Measurements from ENCODE around the gene CRYBG2.

The CRYBG2 gene

GRCh38 chr1:26318338-26319064, 35.4 kb downstream of the CRYBG2 start:
- no peak for DNase-seq
- no peaks in the 10 kb centered on the region for H3K9me3 ChIP-seq (replicated peaks; ENCODE audit: insufficient read depth, low read length)
- no peaks in the 10 kb centered on the region for H3F3A ChIP-seq (ENCODE audit: insufficient read depth, low read length)
- peak overlapping the region; percentile 37; the same call in 1 of the 2 replicates for H3K4me2 ChIP-seq (ENCODE audit: low read depth, low read length)
- TF ChIP-seq EZH2 (optimal IDR thresholded peaks at IDR 0.05; ENCODE audit: low read depth, low read length), result no peak
- TF ChIP-seq CTCF (IDR thresholded peaks at IDR 0.05; ENCODE audit: low read length), result no peak
- TF ChIP-seq EZH2phosphoT487 (IDR thresholded peaks at IDR 0.05; ENCODE audit: low read length), result no peak
- peak overlapping the region; percentile 12; the same call in 1 of the 2 replicates for H3K4me3 ChIP-seq (ENCODE audit: low read length)
- H3K27ac ChIP-seq (ENCODE audit: low read length), result no peak overlapping the region
- no peaks in the 10 kb centered on the region for H3K36me3 ChIP-seq (replicated peaks; ENCODE audit: insufficient read depth, low read length)
- H3K9ac ChIP-seq (ENCODE audit: low read length), result no peak overlapping the region
- H3K27me3 ChIP-seq (replicated peaks; ENCODE audit: insufficient read depth, low read length), result no peaks in the 10 kb centered on the region
- H2AFZ ChIP-seq (ENCODE audit: low read length), result no peak overlapping the region
- no peaks in the 10 kb centered on the region for H3K79me2 ChIP-seq (ENCODE audit: low read length)
- no peaks in the 10 kb centered on the region for H3K9me2 ChIP-seq (replicated peaks; ENCODE audit: insufficient read depth, low read length)
- H3K4me1 ChIP-seq (ENCODE audit: low read length), result peaks cover 26% of the 10 kb centered on the region
- H4K20me1 ChIP-seq (ENCODE audit: insufficient read depth, low read length), result no peaks in the 10 kb centered on the region

- peak; percentile 21 for DNase-seq
- Histone ChIP-seq H3K9ac (ENCODE audit: low read length) (no peak within 1 kb of the TSS), H2AFZ (ENCODE audit: low read length) (peak within 1 kb of the TSS; percentile 16; the same call in 1 of the 2 replicates), H3F3A (ENCODE audit: insufficient read depth, low read length) (no peaks in the 10 kb centered on the region), H3K27me3 (replicated peaks; ENCODE audit: insufficient read depth, low read length) (no peaks in the 10 kb centered on the region), H3K9me3 (replicated peaks; ENCODE audit: insufficient read depth, low read length) (no peaks in the 10 kb centered on the region), H3K9me2 (replicated peaks; ENCODE audit: insufficient read depth, low read length) (no peaks in the 10 kb centered on the region), H3K79me2 (ENCODE audit: low read length) (no peaks in the 10 kb centered on the region), H4K20me1 (ENCODE audit: insufficient read depth, low read length) (no peaks in the 10 kb centered on the region), H3K4me2 (ENCODE audit: low read depth, low read length) (peak within 1 kb of the TSS; percentile 37; the same call in 1 of the 2 replicates), H3K36me3 (replicated peaks; ENCODE audit: insufficient read depth, low read length) (no peaks in the 10 kb centered on the region), H3K4me3 (ENCODE audit: low read length) (peak within 1 kb of the TSS; percentile 12; the same call in 1 of the 2 replicates), H3K27ac (ENCODE audit: low read length) (no peak within 1 kb of the TSS), H3K4me1 (ENCODE audit: low read length) (peaks cover 26% of the 10 kb centered on the region)
- no peak for TF ChIP-seq CTCF (IDR thresholded peaks at IDR 0.05; ENCODE audit: low read length)
- TF ChIP-seq EZH2phosphoT487 (IDR thresholded peaks at IDR 0.05; ENCODE audit: low read length), result no peak
- no peak for TF ChIP-seq EZH2 (optimal IDR thresholded peaks at IDR 0.05; ENCODE audit: low read depth, low read length)
Observed at GRCh38 chr1:26317612-26318337, 36.2 kb downstream of the CRYBG2 start, which contains the start of gene CD52. Gene CD52, plus strand, starts transcription at chr1:26317958. Its CDS starts 60 bp downstream, at chr1:26318018.

GRCh38 chr1:26317146-26317545, 36.8 kb downstream of the CRYBG2 start:
- H4K20me1 ChIP-seq (ENCODE audit: insufficient read depth, low read length), result no peaks in the 10 kb centered on the region
- no peak for TF ChIP-seq CTCF (IDR thresholded peaks at IDR 0.05; ENCODE audit: low read length)
- no peak for TF ChIP-seq EZH2 (optimal IDR thresholded peaks at IDR 0.05; ENCODE audit: low read depth, low read length)
- TF ChIP-seq EZH2phosphoT487 (IDR thresholded peaks at IDR 0.05; ENCODE audit: low read length), result no peak
- DNase-seq, result no peak
- H3K79me2 ChIP-seq (ENCODE audit: low read length), result no peaks in the 10 kb centered on the region
- no peak overlapping the region for H3K4me3 ChIP-seq (ENCODE audit: low read length)
- no peaks in the 10 kb centered on the region for H3K9me2 ChIP-seq (replicated peaks; ENCODE audit: insufficient read depth, low read length)
- H3K4me1 ChIP-seq (ENCODE audit: low read length), result peaks cover 26% of the 10 kb centered on the region
- H3K4me2 ChIP-seq (ENCODE audit: low read depth, low read length), result peak overlapping the region; percentile 37; the same call in 1 of the 2 replicates
- no peak overlapping the region for H3K27ac ChIP-seq (ENCODE audit: low read length)
- H3K9ac ChIP-seq (ENCODE audit: low read length), result no peak overlapping the region
- H2AFZ ChIP-seq (ENCODE audit: low read length), result no peak overlapping the region
- H3K27me3 ChIP-seq (replicated peaks; ENCODE audit: insufficient read depth, low read length), result no peaks in the 10 kb centered on the region
- H3F3A ChIP-seq (ENCODE audit: insufficient read depth, low read length), result no peaks in the 10 kb centered on the region
- no peaks in the 10 kb centered on the region for H3K36me3 ChIP-seq (replicated peaks; ENCODE audit: insufficient read depth, low read length)
- no peaks in the 10 kb centered on the region for H3K9me3 ChIP-seq (replicated peaks; ENCODE audit: insufficient read depth, low read length)
